C4-2B (cell line): ENCODE measurements around the gene KLK13.

ENCODE experiments used
- CTCF ChIP-seq: fragments of 450-650 bp; conservative IDR thresholded peaks from 2 replicates; pipeline ENCODE4 v1.5.1; 2017; ENCODE audit warnings: mild to moderate bottlenecking
- ZFX ChIP-seq: fragments of 450-650 bp; IDR thresholded peaks from 2 replicates; pipeline ENCODE4 v1.6.1; 2017

- TF ChIP-seq CTCF (no peak), ZFX (no peak)
These were observed 37.0 kb downstream of the KLK13 start for GRCh38 chr19:51027873-51028272.
